Activated CD4-positive, CD25-positive, alpha-beta regulatory T cell (primary cell): ENCODE results near the gene SORCS2.

ENCODE experiments used
- DNase-seq, 4 experiments: peaks; one replicate each; lab custom pipeline; 2025; lab: John Stamatoyannopoulos, UW

The SORCS2 gene

DNA sequence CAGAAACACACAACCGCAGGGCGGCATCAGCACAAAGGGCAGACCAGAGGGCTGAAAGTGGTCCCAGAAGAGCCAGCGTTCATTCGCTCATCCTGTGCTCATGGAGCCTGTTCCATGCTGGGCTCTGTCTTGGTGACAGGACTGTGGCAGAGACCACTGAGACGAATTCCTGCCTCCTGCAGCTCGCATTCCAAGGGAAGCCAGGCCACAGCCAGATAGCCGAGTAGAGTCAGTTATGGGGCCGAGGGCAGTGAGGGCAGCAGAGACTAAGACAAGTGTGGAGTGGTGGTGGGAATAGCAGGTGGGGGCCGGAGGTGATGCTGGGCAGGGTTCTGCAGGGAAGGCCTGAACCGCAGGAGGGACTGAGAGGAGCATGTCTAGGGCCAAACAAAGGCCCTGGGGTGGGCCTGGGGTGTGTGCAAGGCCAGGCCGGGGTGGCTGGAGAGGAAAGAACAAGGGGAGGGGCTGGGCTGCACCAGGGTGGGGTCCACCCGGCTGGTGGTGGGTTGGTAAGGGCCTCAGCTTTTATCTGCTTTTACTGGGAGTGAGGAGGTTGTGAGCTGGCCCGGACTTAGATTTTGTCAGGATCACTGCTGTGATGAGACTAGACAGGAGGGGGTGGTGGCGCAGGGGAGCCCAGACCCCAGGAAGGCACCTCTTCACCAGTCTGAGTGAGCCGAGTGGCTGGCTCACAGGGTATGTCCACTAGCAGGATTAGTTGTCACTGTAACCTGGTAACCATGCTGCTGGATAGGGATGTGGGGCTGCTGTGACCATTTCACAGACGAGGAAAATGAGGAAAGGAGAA lies 236.1 kb downstream of the SORCS2 start:
- no peak for DNase-seq

DNA sequence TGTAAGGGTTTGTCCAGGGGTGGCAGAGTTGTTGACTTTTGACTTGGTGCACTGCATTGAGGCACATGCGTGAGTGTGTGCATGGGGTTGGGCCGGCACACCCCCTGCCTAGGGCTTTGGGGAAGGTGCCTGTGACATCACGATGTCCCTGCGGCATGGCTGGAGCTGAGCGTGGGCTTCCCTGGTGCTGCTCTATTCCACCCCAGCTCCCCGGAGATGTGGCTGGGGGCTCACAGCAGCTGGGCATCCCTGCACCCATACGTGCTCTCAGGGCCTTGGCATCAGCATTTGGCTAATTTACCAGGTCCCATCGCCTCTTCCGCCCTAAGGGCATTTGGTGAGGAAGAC lies 236.7 kb downstream of the SORCS2 start:
- no peak for DNase-seq

DNA sequence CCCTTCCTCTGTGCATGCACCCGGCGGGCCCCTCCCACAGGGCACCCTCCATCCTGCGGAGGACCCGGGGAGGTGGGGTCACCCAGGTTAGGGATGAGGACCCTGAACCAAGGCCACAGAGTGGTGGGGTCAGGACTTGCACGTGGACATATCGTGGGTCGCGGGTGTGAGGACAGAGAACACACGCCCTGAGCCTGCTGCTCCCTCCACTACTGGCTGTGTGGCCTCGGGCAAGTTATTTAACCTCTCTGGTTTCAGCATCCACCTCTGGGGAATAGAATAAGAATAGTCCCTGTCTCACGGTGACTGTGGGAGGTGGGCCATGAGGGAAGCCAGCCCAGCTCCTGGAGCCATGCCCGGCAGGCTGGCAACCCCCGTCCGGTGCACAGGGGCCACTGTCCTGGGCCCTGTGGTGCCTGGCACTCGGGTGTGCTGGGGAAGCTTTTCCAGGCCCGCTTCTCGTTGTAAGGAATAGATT lies 237.3 kb downstream of the SORCS2 start:
- DNase-seq: no peak

DNA sequence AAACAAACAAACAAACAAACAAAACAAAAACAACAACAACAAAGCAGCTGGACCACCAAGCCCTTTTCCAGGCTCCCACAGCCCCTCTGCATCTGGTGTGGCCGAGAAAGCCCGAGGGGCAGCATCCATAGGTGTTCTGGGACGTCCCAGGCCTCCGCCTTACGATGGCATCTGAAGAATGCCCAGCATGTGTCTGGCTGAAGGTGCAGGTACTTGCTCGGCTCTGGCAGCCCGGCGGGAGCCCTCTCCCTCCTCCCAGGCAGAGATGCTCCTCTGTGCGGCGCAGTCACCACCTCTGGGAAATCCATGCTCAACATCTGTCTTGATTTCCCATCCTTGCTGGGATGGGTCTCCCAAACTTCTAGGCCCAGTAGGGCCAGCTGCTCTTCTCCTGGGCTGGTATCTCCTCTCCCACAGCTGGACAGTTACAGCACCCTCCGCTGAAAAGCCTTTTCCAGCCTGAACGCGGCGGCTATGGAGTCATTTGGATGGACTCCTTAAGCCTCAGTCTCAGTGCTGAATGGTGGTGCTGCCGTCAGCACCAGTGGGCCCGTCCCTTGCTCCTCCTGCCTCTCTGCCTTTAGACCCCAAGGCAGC lies 238.1 kb downstream of the SORCS2 start:
- no peak for DNase-seq

DNA sequence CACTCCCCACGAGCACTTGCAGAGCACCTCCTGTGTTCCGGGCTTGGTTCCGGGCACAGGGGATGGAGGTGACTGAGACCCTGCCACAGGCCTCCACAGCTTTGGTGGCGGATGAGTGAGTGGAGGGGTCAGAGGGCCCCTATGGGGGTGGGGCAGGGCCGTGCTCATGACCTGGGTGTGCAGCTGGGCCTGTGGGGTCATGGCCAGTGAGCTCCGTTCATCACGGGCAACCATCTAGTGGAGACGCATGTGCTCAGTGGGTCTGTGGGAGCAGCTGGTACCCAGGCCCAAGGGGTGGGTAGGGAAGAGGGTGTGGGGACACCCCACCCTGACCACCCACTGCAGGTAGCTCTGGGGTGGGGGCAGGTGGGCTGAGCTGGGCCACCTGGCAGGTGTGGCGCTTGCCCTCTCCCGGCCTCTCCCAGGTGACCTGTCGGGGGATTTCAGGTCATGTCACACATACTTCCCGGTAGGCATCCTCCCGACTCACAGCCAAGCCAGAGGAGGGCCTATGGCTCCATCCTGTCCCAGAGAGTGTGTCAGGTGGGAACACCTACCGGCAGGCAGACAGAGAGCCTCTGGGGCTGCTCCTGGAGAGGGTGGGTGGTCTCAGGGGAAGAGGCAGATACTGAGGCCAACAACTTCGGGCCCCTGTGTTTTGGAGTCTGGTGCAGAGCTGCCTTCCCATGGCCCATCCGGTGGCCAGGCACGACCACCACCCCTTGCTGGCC lies 238.8 kb downstream of the SORCS2 start:
- DNase-seq: no peak

DNA sequence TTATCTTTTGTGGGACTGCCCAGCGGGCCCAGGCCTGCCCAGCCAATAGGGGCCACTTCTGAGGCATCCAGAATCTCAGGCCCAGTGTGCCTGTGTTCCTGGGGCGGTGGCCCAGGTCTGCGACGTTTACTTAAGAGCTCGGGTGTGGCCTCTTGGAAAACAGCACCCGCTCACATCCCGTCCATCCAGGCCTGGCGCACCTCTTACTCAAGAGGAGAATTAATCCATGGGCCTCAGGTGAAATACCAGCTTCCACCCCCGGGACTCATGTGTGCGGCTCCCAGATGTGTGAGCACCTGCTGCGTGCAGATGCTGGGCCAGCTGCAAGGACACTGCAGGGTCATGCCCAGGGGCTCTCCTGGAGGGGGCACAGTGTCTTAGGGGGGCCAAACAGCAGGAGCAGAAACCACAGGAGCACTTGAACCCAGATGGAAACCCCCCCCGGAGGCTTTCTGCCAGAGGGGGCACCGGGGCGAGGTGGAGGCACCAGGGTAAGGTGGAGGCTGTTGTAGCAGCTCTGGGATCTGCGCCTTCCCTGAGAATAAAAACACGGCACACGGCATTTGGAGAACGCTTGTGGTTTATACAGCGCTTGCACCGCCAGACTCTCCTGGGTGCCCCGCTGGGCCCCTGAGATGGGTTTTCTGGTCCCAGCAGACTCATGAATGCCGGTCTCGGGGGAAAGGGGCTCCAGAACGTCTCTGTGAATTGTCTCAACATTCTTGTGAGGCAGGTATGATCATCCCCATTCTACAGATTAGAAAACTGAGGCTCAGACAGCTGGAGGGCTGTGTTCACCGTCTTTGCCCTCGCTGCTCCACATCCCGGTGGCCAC lies 239.6 kb downstream of the SORCS2 start:
- no peak for DNase-seq

DNA sequence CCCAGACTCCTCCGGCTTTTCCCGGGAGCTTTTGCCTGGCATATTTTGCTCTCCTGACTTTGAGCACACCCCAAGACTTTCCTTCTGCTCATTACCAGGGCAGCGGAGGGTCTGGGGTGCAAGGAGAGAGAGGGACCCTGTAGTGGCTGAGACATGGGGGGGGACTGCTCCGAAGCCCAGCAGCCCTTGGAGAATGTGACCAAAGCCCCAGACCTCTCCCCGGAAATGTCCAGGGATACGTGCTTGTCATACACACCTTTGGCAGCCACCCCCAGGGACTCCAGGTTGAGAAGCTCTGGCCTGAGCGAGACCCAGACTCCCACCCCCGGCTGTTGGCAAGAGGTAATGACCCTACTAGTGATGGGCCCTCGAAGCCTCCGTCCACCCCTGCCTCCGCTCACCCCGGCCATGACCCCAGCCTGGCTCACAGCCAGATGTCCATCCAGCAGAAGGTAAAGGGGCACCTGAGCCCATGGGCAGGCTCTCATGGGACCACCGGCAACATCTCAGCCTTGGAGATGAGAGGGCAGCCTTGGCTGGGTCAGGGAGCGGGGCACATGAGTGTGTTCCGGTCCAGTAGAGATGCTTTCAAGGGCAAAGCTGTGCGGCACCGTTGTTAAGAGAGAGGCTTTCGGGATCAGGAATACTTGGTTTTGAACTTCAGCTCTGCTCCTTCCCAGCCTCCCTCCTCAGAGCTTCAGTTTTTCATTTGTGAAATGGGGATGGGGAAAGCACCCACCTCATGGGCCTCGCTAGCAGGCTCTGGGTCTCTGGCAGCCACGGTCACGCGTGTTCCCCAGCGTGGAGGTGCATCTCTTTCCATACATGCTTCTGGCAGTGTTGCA lies 240.4 kb downstream of the SORCS2 start:
- no peak for DNase-seq

DNA sequence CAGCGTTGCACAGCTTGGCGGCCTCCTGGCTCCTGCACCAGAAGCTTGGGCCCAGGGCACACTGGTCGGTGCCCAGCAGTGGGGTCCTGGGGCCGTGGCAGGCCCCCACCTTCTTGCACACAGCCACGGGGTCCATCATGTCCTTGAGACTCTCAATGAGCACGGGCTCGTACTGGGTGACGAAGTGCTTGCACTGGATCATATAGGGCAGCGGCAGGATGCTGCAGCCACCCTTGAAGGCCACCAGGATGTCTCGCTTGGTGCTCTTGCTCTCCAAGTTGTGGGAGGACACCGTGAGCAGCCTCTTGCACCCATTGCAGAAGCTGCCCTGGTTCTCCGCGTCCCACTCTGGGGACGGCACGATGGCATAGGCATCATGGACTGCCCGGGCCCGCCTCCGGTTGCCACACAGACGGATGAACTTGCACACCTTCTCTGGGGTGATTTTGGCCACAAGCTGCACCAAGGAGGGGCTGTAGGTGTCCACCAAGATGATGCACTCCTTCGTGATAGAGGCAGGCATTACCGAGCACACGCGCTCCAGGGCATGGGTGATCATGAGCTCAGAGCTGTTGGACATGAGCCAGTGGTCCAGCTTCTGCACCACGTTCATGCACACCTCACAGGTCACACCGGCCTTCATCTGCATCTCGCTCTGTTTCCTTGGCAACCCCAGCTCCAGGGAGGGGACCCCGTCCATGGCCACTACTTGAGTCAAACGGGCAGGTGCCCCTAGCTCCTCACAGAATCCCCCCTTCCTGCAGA lies 241.2 kb downstream of the SORCS2 start:
- no peak for DNase-seq

DNA sequence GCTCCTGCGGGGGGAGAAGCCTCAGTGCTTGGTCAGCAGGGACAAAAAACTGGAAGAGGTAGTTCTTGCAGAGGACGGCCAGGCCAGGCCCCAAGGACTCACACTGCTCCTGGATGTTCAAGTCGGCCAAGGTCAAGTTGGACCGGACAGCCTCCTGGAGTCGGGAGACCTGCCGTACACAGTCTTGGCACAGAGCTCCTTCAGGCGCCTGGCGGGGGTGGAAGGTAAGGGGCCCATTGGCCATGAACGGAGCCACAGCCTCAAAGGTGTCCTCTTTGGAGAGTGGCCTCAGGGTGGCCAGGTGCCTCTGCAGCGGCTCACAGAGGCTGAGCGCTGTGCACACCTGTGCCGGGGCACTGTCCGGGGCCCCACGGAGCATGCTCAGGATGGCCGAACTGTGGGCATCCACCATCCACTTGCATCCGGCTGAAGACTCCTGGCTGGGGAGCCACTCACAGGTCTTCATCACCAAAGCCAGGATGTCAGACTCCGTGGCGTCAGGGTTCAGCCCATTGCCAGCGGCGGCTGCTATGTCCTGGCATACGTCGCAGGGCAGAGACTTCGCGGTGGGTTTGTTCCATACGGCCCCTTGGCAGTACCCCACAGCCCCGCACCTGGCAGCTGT lies 241.9 kb downstream of the SORCS2 start:
- no peak for DNase-seq

DNA sequence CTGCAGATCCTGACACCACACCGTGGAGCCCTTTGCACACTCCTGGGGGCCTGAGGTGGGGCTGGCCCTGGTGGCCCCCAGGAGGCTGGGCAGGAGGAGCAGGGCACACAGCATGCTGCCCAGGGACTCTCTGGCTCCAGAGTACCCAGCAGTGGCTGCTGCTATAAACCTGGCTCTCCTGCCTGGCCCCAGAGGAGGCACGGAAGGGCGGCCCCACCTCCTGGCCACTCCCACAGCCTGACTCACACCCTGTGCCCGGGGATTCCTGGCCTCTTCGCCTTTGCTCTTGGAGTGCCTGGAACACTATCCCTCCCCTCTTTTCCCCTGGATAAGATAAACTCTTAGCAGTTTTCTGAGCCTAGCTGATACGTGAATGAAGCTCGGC lies 242.4 kb downstream of the SORCS2 start, which contains the start of gene PSAPL1:
PSAPL1 (minus strand) TSS at position 165 of the 385 bp plus-strand sequence; CDS start at position 114, 51 bp downstream.
- no peak for DNase-seq

DNA sequence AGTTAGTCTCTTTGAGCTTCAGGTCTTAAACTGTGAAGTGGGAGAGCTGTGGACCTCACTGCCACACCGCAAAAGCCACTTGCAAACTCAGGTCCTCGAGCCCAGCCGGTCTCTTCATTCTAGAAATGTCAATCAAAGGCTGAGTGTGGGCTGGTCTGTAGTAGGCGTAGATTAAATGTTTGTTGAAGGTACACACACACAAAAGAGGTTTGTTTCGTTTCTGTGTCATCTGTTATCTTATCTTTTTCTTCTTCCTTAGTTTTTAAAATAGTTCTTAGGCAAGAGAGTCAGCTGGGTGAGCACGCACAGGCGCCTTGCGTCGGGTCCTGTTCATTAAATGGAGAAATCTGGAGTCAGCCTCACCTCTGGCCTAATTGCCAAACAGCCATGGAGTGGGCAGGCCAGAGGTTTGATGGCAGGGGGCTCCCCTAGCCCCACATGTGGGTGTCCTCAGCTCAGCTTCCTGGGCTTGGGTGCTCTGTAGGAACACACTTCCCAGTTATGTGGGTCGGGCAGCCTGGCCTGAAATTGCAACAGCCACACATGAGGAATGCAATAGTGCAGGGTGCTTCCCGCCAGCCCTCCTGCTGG lies 243.2 kb downstream of the SORCS2 start:
- no peak for DNase-seq

DNA sequence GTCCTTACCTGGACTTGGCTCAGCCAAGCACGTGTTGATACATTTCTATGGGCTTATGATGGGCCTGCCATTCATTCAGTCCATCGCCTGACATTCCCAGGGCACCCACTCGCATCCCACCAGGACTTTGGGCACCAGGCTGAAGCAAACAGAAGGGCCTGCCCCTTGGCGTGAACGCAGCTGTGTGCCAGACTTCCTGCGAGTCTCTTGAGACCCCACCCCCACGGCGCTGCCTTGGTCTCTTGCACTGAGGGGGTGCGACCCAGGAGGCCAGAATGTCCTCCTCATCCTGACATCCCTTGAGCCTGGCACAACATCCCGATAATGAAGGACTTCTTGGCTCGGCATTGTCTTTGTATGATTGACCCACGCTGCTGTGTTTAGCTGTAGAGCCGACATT lies 243.9 kb downstream of the SORCS2 start:
- DNase-seq: no peak

DNA sequence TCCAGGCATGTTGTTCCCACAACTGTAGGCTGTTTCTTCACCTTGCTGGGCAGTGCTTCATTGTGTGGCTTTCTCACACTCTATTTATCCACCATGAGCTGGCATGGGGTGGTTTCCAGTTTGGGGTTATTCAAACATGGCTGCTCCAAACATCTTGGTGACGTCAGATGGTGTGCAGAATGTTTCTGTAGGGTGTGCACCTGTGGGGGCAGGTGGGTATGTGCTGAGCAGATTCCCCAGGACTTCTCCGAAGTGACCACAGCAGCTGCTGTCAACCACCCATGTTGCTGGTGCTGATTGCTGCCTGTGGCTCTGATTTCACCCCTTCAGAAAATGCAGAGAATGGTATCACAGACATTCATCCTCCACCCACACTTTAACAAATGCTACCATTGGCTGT lies 247.4 kb downstream of the SORCS2 start:
- DNase-seq: no peak

DNA sequence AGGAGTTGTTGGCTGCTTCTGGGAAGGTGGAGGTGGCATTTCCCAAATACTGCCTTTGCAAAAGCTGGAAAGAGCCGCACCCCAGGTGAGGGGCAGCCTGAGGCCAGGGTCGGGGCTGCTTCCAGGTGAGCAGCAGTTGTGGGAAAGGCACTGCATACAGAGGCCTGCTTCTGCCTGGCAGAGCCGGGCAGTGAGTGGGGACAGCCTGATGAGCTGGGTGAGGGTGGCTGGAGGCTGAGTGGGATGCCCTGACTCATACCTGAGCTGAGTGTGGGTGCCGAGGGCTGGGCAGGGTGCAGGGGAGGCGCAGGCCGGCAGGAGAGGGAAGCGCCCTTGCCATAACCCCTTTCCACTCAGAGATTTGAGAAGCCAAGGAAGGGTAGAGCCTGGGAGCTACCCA lies 248.9 kb downstream of the SORCS2 start:
- DNase-seq: no peak

DNA sequence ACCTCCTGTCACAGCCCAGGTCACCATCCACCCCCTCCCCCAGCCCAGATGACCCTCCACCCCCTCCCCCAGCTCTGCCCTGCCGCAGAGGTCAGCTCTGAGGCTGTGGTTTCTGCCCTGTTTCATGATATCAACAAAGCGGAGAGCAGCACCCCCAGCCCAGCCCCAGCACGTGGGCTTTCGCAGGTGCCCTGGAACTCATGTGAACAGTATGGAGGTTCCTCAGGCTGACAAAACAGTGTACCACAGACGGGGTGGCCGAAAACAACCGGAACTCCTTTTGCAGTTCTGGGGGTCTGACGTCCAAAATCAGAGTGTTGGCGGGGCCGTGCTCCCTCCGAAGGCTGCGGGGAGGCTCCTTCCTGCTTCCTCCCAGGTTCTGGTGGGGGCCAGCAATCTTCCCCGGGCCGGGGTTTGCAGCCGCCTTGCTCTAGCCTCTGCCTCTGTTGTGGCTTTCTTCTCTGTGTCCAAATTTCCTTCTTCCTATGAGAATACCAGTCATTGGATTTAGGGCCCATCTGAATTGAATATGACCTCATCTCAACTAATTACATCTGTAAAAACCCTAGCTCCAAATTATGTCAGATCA lies 250.3 kb downstream of the SORCS2 start:
- DNase-seq: no peak

DNA sequence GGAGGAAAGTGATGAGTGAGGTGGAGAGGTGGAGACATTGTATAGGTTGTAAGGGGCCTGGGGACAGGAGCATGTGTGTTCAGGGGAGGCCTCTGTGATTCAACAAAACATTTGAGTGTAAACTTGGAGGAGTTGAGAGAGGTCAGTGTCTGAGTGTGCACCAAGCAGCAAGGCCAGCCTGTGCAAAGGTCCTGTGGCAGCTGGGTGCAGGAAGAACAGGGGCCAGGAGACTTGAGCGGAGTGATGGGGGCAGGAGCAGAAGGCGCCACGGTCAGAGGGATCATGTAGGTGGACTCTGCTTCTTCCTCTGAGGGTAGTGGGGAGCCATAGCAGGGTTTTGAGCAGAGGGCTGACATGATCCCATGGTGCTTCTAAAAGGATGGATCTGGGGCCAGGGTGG lies 252.0 kb downstream of the SORCS2 start:
- no peak for DNase-seq

DNA sequence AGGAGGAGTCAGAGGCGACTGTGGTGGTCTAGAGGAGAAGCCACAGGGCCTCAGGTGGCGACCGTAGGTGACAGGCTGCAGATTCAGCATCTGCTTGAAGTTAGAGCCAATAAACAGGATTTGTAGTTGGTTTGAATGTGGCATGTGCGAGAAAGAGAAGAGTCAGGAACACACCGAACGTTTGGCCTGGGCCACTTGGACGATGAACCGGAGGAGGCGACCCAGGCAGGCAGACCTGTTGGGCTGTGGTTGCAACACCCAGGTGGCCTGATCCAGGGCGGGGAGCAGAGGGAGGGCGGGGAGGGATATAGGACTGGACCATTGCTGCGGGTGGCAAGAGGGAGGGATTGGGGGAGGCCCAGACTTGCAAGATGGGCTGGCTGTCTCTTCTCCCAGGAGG lies 252.4 kb downstream of the SORCS2 start:
- no peak for DNase-seq

DNA sequence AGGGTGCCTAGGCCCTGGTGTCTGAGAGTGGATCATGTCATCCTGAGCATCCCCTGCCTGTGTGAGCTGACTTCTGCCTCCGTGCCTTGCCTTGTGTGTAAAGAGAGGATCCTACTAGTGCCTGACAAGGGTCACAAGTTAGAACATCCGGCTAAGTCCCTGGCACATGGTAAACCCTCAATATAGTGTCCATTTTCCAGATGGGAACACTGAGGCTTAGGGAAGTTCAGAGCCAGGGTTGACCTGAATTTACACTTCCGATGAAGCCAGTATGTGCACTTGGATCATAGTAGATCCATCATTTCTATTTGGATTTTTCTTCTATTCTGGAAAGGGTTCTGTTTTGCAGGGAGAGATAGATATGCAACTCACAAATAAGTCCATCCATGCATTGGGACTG lies 254.9 kb downstream of the SORCS2 start:
- DNase-seq: no peak

DNA sequence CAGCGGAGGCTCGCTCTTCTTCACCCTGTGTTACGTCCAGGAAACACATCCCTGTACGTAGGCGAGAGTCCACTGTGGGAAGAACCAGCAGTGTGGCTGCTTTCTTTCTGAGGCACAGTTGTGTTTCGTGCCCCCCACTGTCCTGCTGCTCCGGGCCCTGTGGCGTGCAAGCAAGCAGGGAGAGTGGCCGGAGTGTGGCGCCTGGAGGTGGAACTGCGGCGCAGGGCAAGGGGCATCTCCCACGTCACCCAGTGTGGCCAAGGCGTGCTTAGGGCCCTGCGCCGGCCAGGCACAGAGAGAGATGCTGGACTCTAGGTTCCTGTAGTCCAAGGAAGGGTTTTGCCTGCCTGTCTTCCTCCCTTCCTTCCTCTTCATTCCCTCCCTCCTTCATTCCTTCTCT lies 255.7 kb downstream of the SORCS2 start:
- DNase-seq: no peak
